ENCODE results near the gene MGAT4A.
"Not testable (repeated sequence)": the region's sequence is repeated elsewhere in the genome, so short reads cannot be mapped to it uniquely, and the experiment has no call there.

The MGAT4A gene

DNA sequence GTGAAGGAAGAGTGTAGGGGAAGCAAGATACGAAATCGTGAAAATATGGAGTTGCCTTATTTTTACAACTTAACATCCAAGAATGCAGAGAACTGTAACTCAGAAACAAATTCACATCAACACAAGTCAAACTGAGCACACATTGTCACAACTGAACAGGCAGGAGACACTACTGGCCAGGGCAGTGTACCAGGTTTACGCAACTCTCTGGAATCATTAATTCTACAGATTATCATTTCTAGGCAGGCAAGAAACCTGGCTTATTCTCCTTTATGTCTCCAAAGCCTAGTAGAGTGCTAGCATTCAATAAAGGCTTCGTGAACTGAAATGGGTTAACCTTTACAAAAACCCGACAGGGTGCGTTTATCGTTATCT, 123.2 kb downstream of the MGAT4A start:
- DNase-seq (ENCODE audit: low spot score) = no peak

- no peak for DNase-seq (ENCODE audit: low spot score)
Measured at GRCh38 chr2:98607104-98607503, 123.8 kb downstream of the MGAT4A start.

- no peak for DNase-seq (ENCODE audit: low spot score)
Measured at GRCh38 chr2:98606431-98606830, 124.5 kb downstream of the MGAT4A start.

DNA sequence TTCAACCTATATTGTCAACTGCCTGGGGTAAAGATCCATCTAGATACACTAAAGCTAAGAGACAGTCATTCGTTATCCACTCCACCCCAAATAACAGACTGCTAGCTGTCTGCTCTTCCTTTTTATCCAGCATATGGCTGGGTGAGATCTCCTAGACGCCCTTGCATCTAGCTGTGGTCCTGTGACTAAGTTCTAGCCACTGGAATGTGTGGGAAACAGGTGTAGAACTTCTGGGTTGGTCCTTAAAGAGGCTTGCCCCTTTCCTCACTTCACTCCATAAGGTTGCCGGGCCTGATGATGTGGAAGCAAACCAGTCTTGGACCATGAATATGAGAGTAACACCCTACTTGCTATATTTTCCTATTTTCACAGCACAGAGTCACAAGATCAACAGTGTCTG, 125.9 kb downstream of the MGAT4A start:
- DNase-seq (ENCODE audit: low spot score) = no peak

- no peak for DNase-seq (ENCODE audit: low spot score)
Measured at GRCh38 chr2:98604547-98604946, 126.4 kb downstream of the MGAT4A start.

DNA sequence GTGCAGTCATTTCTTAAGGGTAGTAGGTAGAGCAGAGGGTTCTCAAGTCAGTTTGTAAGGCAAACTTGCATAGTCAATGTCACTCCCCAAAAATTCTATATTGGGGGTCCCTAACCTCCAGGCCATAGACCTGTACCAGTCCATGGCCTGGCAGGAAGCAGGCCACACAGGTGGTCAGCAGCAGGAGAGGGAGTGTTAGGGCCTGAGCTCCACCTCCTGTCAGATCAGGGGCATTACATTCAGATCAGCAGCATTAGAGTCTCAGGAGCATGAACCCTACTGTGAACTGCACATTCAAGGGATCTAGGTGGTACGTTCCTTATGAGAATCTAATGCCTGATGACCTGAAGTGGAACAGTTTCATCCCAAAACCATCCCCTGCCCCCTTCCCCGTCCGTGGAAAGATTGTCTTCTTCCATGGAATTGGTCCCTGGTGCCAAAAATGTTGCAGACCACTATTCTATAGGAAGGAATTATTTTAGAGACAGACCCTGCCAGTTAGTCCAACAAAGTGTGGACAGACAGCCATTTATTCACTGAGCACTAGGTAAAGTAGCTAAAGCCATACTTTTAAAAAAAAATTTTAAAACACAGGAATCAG, 129.3 kb downstream of the MGAT4A start:
- peak; percentile 58 for DNase-seq (ENCODE audit: low spot score)

GRCh38 chr2:98598781-98599428, 132.0 kb downstream of the MGAT4A start:
- DNase-seq (ENCODE audit: low spot score) = no peak

- not testable (repeated sequence) for DNase-seq (ENCODE audit: low spot score)
Measured at GRCh38 chr2:98594665-98595064, 136.3 kb downstream of the MGAT4A start.

- DNase-seq (ENCODE audit: low spot score) = no peak
Measured at GRCh38 chr2:98592565-98592964, 138.4 kb downstream of the MGAT4A start.

DNA sequence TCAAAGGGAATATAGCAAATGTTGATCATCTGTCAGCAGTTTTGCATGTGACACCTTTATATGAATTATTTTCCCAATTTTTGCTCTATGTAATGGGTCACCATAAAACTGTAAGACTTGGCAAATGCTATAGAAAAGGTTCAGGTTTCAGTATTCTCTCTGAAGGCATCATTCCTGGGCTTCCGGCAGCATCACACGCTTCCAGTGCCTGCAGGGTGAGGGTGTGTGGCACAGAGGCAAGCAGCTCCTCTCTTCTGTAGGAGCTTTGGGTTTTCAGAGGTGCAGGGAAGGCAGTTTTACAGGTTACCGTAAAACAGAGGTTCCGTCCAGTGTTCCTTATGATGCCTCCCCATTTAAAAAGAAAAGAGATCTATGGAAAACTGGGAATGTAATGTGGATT, 141.4 kb downstream of the MGAT4A start:
- DNase-seq (ENCODE audit: low spot score) = no peak

- no peak for DNase-seq (ENCODE audit: low spot score)
Measured at GRCh38 chr2:98588880-98589431, 142.0 kb downstream of the MGAT4A start.

- peak; percentile 14 for DNase-seq (ENCODE audit: low spot score)
Measured at GRCh38 chr2:98586551-98587140, 144.3 kb downstream of the MGAT4A start.

DNA sequence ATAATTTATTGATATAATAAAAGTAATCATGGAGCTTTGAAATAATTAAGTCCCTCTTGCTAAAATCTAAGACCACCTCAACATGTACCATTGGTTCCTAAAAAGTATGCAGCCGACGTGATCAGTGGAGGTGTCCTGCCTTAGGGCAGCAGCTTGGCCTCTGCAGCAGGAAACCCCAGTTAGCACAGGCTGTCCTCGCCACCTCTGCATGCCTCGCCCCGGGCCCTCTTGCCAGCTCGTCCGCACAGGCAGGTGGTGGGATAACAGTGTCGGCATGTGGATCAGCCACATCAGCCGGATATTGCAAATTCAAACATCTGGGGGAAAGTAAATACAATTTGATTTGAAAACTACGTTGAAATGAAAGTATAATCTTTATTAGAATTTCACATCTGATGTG, 145.5 kb downstream of the MGAT4A start:
- DNase-seq (ENCODE audit: low spot score) = no peak

DNA sequence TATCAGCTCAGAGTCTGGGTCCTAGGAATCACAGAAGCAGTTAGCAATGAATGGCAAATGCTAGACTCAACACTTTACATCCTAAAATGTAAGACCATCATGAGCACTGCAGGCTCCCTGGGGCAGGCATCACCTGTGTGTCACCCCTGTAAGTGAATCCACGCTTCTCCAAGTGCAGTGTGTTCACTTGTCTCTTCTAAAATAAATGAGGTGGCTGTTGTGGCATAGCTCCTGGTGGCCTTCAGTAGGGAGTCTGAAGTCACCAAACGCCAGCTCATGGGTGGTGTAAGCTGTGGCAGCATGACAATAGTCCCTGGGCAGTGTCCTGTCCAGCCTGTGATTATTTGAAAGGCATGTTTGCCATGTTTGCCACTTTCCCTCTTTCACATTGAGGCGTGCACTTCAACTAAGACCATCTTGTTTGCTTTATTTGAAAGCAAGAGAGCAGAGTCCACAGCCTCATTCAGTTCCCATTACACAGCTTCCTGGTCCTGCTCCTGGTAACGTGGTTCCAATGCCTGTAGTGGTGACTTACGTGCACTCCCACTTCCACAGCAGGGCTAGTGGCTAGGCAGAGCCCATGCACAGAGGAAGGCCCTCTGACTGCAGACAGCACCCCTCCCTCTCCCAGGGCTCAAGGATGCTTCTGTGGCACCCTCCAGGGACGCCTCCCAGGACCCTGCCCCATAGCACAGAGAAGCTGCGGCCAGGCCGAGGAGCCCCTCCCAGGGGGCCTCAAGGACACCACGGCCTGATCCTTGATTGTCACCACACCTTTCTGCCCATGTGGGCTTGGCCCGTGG, 146.9 kb downstream of the MGAT4A start:
- DNase-seq (ENCODE audit: low spot score) = no peak

- no peak for DNase-seq (ENCODE audit: low spot score)
Measured at GRCh38 chr2:98583276-98583675, 147.7 kb downstream of the MGAT4A start.

DNA sequence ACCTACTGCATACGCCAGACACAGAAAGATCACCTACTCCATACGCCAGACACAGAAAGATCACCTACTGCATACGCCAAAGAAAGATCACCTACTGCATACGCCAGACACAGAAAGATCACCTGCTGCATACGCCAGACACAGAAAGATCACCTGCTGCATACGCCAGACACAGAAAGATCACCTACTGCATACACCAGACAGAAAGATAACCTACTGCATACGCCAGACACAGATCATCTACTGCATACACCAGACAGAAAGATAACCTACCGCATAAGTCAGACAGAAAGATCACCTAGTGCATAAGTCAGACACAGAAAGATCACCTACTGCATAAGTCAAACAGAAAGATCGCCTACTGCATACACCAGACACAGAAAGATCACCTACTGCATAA, 148.4 kb downstream of the MGAT4A start:
- no peak for DNase-seq (ENCODE audit: low spot score)

DNA sequence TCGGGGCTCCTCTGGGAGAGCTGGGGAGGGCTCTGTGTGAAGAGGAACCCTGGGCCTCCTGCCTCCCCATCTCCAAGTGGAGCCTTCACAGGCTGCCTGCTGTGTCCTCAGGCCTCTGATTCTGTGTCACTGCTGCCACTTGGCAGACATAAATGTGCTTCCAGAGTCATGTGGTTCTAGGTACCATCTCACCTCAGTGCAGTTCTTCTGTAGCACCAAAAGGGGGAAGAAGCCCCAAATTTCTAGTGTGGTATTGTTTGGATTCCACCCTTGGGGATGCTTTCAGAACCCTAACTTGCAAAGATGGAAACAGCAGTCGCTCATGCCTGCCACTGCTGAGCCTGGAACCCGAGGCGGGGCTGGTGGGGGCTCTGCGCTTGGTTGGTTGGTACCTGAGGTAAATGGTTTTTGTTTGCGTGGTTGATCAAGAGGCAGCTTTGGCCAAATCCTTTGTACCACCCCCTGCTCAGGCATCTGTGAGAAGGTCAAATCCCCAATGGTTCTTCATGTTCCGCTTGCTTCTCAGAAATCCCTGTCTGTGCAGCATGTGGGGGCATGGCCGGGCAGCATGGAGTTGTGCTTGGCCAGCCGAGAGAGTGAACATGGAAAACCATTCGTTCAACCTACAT, 150.2 kb downstream of the MGAT4A start:
- peak; percentile 16 for DNase-seq (ENCODE audit: low spot score)

DNA sequence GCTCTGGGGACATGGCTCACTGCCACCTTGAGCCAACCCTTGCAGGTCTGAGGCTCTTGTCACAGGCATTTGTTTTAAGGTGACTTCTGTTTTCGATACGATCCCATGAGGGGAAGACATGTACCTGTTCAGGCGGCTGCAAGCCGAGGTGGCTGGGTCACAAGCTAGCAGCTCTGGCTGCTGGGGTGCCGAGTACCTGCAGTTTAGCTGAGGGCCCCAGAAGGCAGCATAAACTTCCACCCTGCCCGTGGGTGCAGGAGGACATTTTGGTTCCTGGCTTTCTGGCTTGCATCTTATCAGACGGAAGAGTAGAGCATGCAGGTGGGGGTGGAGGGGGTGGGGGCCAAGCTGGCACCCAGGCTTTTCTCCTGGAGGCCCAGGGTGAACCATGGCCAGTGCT, 151.0 kb downstream of the MGAT4A start:
- DNase-seq (ENCODE audit: low spot score) = no peak

- no peak for DNase-seq (ENCODE audit: low spot score)
Measured at GRCh38 chr2:98578231-98578630, 152.7 kb downstream of the MGAT4A start.

DNA sequence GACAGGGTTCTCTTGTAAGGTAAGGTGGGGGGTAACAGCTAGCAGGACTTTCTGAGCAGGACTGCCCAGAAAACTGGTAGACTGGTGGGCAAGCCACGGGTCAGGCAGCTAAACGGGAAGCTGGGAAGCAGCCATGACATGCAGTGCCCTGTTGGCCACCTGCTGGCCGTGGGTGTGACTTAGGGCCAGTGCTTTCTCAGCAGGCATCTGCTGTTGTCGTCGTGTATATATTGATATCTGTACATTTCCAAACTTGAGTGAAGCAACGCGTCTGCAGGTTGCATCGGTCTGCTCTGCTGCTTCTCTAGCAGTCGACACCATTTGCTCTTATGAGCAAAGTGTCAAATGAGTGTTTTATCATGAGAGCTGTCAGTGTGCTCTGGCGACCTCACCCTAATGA, 153.6 kb downstream of the MGAT4A start:
- no peak for DNase-seq (ENCODE audit: low spot score)

GRCh38 chr2:98576666-98577312, 154.1 kb downstream of the MGAT4A start:
- DNase-seq (ENCODE audit: low spot score) = no peak

DNA sequence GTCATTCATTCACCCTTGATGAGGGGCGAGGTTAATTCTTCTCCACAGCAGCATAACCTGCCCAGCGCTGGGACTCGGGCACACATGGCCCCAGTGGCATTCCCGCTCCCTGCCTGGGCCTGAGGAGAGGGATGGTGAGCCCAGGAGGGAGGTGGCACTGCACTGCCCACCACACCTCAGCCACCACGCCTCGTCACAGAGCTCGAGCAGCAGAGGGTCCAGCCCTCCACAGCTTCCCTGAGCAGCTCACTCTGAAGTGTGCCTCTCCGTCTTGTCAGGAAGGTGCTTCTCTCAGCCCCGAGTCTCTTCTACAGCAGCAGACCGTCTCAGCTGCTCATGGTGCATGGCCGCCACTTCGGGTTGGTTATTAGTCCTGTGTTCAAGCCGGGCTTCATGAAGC, 157.5 kb downstream of the MGAT4A start:
- no peak for DNase-seq (ENCODE audit: low spot score)

Measured in NAMALWA (cell line).